Inflammatory macrophage treated with lipopolysaccharide for 4 hours (primary cell): Measurements from ENCODE around the gene MTHFD1L.
"Not testable (repeated sequence)": the region's sequence is repeated elsewhere in the genome, so short reads cannot be mapped to it uniquely, and the experiment has no call there.

ENCODE experiments used
- DNase-seq: peaks from one replicate; pipeline ENCODE4 v3.0.0-alpha.2; 2020

The MTHFD1L gene

DNA sequence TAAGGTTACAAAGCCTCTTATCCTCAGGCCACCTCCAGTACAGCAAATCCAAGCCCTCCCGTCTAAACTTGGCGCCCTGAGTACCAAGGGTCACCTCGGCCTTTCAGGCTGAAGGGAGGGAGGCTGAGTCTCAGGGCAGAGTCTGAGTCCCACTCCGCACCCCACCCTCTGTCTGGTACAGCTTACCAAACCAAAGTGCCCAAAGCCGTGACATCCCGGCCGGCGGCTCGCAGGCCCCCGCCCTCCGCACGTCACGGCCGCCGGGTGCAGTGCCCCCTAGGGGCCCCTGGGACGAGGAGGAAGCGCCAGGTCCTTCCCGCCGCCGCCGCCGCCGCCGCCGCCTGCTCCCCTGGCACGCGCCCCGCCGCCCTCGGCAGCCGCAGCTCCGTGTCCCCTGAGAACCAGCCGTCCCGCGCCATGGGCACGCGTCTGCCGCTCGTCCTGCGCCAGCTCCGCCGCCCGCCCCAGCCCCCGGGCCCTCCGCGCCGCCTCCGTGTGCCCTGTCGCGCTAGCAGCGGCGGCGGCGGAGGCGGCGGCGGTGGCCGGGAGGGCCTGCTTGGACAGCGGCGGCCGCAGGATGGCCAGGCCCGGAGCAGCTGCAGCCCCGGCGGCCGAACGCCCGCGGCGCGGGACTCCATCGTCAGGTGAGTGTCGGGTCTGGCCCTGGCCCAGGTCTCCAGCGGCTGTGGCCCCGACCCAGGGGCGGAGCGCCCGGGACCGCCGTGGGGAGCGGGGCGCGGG lies at the start of gene MTHFD1L:
TSS of gene MTHFD1L (plus strand) at position 297 of the 741 bp plus-strand sequence. CDS start at position 418, 121 bp downstream.
- DNase-seq: peak; percentile 82

DNA sequence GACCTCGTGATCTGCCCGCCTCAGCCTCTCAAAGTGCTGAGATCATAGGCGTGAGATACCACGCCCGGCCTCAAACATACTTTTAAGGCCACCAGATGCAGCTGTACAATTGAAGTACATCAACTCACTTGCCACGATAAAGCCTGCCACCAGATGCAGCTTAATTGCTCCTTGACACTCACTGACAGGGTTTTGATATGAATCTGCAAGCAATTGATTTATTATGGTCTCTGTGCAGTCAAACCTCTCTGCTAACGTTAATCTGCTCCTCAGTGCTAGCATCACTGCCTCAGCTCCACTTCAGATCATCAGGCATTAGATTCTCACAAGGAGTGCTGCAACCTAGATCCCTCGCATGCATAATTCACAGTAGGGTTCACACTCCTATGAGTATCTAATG lies 48.9 kb upstream of the MTHFD1L start:
- not testable (repeated sequence) for DNase-seq

DNA sequence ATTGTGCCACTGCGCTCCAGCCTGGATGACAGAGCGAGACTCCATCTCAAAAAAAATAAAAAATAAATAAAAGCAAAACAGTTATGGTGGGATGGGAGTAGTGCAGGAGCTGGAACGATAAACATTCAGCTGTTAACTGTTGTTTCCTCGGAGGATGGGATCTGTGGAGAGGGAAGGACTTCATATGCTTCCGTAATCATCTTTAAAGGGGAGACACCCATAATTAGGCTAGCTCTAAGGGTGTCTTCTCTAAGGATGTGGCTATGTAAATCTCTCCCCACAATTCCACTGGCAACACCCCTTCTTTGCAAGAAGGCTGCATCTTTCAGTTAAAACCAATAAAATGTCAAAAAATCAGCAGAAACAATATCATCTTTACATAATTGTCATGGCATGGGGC lies 42.6 kb upstream of the MTHFD1L start:
- no peak for DNase-seq

DNA sequence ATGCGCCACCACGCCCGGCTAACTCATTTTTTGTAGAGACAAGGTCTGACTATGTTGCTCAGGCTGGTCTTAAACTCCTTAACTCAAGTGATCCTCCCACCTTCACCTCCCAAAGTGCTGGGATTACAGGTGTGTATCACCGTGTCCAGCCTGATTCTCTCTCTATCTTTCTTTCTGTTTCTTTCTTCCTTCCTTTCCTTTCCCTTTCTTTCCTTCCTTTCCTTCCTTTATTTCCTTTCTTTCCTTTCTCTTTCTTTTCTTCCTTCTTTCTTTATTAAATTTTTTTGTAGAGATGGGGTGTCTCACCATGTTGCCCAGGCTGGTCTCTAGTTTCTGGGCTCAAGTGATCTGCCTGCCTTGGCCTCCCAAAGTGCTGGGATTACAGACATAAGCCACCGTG lies 38.7 kb upstream of the MTHFD1L start:
- no peak for DNase-seq

DNA sequence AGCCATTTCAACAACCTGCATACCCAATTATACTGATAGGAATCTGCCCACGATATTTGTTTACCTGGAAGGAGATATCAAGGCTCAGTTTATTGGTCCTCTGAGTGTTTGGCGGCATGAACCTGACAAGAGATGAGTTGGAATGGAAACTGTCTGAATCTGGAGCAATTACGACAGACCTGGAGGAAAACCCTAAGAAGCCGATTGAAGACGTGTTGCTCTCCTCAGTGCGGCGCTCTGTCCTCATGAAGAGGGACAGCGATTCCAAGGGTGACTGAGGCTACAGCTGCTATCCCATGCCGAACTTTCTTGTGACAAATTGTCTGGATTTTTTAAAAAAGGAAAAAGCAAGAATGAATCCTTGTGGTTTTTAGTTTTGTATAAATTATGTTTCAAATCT lies 37.4 kb upstream of the MTHFD1L start:
- DNase-seq: not testable (repeated sequence)

DNA sequence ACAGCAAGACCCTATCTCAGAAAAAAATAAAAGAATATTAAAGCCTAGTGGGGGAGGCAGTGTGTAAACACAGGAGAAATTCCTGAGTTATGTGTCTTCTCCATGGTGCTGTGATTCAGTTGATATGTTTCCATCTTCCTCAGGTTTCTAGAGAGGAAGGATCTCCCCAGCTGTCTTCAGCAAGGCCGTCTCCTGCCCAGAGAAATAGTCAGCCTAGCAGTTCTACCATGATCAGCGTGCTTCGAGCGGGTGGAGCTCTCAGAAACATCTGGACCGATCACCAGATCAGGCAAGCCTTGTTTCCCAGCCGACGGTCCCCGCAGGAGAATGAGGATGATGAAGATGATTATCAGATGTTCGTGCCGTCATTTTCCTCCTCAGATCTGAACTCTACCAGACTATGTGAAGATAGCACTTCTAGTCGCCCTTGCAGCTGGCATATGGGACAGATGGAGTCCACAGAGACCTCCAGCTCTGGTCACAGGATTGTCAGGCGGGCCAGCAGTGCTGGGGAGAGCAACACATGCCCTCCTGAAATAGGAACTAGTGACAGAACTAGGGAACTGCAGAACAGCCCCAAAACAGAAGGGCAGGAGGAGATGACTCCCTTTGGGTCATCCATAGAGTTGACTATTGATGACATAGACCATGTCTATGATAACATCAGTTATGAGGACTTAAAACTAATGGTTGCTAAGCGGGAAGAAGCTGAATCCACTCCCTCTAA lies 34.9 kb upstream of the MTHFD1L start:
- DNase-seq: no peak

DNA sequence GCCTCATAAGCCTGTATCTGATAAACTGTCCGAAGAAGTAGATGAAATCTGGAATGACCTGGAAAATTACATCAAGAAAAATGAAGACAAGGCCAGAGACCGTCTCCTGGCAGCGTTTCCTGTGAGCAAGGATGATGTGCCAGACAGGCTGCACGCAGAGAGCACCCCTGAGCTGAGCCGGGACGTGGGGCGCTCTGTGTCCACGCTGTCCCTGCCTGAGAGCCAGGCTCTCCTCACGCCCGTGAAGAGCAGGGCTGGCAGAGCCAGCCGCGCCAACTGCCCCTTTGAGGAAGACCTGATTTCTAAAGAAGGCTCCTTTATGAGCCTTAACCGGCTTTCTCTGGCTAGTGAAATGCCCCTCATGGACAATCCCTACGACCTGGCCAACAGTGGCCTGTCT lies 33.9 kb upstream of the MTHFD1L start:
- no peak for DNase-seq

DNA sequence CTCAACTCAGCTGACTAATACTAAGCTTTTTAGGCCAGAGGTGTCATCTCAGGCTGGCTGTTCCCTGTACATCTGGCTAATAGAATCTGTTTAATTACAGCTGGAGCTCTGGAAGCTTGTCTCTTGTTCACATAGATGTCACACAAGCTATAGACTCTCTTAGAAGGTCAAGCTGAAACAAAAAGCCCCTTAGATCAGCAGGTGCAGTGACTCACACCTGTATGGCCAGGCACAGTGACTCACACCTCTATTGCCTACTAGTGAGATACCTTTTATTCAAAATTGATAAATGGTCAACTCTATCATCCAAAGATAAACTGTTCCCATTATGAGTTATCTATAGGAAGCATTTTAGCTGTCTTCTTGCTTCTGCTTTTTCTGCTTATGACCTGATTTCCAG lies 29.9 kb upstream of the MTHFD1L start:
- no peak for DNase-seq

DNA sequence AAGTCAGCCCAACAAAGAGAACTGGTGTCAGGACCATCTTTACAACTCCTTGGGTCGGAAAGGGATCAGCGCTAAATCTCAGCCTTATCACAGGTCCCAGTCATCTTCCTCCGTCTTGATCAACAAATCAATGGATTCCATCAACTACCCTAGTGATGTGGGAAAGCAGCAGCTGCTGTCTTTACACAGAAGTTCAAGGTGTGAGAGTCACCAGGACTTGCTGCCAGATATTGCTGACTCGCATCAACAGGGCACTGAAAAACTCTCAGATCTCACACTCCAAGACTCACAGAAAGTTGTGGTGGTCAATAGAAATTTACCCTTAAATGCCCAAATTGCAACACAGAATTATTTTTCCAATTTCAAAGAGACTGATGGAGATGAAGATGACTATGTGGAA lies 25.3 kb upstream of the MTHFD1L start:
- DNase-seq: no peak

DNA sequence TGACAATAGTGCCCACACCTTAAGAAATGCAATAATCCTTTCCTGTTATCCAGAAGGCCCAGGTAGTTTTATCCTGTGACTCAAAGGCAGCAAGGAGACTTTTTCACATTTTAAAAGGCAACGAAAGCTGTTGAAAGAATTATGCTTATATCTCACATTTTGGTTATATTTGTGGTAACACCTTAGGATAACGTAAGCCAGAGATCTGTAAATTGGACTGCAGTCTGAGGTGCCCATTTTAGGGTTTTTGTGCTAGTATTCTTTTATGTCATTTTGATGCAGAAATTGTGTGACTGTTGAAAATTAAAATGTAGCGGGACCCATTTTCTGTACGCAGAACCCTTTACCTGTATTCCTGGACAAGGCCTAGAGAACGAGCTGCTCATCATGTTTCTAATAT lies 24.3 kb upstream of the MTHFD1L start:
- DNase-seq: no peak

DNA sequence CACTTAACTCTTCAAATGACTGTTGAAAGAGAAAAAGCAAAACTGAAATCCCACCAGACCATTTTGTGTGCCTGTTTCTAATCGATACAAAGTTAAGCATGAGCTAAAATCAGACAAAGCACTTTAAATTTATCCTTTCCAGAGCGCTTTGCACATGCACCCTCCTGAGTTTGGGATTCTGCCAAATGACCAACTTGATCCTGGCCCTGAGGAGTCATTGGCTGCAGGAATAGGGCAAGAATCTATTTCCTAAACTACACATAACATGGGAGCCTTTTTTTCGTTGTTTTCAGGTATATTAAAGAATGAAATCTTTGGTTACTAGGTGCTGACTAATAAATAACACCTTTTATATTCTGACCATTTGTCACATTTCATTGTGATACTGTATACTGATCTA lies 23.8 kb upstream of the MTHFD1L start:
- no peak for DNase-seq

DNA sequence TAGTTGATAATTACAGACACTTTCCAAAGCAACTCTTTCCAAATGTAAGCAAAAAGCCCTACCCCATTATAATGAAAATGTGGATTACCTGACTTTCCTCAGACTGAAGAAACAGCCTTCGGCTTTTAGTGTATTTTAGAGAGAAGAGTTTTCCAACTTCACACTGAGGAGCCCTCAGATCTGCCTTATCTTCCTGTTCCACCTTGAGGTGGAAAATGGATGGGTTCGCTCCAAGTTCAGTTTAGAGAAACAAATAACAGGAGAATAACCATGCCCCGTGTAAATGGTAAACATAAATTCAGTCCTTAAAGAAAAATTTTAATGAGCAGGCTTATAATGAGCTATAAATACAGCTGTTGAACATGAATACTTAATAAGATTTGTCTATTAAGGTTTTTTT lies 21.1 kb upstream of the MTHFD1L start:
- no peak for DNase-seq

DNA sequence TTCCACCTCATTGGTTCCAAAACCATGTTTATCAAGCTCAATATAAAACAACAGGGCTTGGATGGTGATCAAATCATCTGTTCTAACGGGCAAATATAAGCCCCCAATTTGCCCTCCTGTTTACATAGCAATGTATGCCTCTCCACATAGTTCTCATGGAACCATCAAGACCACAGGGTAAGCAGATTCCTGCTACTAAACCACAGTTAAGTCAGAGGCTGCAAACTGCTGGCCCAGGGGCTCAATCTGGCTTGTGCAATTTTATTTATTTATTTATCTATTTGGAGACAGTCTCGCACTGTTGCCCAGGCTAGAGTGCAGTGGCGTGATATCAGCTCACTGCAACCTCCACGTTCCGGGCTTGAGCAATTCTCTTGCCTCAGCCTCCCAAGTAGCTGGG lies 18.9 kb upstream of the MTHFD1L start:
- DNase-seq: no peak

DNA sequence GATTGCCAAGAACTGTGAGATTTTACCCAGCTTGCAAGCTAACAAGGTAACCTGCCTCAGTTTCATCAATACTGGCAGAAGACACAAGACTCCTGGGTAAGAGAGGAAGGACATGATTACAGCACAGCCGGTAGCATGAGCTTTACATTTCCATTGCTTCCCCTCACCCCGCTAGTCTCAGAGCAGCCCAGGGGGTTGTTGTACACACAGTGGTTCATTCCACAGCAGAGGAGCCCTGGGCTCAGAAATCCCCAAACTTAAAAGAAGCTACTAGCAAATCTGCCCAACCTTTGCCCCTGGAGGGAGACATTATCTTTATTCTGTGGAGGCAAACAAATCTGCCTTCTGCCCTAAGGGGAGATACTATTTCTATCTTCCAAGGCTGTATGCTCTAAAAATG lies 17.1 kb upstream of the MTHFD1L start:
- DNase-seq: no peak

DNA sequence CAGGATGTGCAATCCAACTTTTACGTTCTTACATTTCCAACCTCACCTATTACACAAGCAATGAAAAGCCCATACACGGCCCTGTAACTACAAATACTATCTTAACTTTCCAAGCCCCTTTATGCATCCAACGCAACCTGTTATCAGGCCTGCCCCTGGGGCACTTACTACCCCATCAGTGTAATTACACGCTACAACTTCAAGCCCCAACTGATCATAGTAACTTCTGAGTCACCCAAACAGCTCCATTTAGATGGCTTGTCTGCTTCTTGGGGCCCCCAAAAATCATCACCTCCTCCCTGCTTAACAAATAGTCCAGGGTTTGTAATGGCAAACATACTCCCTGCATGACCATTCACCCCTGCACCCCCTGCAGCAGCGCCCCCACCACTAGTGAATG lies 11.1 kb upstream of the MTHFD1L start:
- DNase-seq: not testable (repeated sequence)

DNA sequence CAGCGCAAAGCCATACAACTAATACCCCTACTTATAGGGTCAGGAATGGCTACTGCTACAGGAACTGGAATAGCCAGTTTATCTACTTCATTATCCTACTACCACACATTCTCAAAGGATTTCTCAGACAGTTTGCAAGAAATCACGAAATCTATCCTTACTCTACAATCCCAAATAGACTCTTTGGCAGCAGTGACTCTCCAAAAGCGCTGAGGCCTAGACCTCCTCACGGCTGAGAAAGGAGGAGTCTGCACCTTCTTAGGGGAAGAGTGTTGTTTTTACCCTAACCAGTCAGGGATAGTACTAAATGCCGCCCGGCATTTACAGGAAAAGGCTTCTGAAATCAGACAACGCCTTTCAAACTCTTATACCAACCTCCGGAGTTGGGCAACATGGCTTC lies 10.3 kb upstream of the MTHFD1L start:
- DNase-seq: not testable (repeated sequence)

DNA sequence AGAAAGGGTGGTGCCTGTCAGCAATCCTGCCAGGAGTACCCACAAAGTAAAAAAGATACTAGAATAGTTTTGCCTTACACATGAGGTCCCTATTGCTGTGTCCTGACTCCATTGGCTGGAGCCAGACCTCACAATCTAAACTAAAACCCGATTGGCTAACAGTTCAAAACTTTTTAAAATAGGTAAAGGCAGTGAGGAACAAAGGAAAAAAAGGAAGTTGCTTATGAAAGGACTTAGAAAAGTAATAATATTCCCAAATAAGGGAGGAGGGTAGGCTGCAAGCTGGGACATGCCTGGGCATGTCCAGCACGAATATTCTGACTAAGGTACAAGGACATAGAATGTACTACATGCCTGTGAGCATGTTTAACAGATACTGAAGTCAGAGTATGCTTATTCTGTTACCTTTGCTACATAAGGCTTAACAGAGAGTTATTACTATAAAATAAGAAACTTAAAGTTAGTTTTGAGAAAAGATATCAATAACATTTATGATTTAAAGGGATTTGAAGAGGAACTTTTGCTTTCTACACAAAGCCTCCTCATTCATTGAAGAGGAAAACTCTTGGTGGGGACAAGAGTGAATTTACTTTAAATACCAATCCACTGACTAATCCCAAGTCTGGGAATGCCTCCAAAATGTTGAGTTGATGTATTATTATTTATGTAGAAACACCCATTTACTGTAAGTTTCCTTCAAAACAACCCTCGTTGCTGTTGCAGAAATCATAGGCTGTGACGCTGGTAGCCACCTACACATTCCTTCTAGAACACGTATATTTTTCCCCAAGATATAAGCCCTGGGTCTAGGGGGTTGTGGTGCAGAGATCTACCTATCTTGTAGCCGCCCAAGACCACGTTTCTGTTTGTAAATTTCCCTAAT lies 8.2 kb upstream of the MTHFD1L start:
- no peak for DNase-seq

DNA sequence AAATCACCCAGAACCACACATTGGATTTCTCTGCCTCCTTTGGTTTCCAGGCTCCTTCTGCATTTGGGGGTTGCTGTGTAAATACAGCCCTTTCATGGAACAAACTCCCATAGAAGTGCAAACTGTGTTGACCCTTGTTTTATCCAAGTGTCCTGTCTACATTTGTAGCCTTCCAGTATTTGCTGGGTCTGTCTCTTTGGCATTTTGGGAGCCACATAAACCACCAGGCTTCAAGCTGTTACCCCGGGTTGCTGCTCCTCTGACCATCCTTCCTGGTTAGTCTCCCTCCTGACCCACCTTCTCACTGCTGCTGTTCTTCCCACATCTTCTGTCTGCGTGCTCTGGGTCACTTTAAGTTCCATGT lies 7.6 kb upstream of the MTHFD1L start:
- no peak for DNase-seq

DNA sequence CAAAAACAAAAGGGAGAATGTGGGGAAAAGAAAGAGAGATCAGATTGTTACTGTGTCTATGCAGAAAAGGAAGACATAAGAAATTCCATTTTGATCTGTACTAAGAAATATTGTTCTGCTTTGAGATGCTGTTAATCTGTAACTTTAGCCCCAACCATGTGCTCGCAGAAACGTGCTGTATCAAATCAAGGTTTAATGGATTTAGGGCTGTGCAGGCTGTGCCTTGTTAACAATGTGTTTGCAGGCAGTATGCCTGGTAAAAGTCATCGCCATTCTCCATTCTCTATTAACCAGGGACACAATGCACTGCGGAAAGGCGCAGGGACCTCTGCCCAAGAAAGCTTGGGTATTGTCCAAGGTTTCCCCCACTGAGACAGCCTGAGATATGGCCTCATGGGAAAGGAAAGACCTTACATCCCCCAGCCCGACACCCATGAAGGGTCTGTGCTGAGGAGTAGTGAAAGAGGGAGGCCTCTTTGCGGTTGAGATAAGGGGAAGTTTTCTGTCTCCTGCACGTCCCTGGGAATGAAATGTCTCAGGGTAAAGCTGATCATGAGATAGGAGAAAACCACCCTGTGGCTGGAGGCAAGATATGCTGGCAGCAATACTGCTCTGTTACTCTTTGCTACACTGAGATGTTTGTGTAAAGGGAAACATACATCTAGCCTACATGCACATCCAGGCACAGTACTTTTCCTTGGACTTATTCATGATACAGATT lies 3.9 kb upstream of the MTHFD1L start:
- peak; percentile 27 for DNase-seq

DNA sequence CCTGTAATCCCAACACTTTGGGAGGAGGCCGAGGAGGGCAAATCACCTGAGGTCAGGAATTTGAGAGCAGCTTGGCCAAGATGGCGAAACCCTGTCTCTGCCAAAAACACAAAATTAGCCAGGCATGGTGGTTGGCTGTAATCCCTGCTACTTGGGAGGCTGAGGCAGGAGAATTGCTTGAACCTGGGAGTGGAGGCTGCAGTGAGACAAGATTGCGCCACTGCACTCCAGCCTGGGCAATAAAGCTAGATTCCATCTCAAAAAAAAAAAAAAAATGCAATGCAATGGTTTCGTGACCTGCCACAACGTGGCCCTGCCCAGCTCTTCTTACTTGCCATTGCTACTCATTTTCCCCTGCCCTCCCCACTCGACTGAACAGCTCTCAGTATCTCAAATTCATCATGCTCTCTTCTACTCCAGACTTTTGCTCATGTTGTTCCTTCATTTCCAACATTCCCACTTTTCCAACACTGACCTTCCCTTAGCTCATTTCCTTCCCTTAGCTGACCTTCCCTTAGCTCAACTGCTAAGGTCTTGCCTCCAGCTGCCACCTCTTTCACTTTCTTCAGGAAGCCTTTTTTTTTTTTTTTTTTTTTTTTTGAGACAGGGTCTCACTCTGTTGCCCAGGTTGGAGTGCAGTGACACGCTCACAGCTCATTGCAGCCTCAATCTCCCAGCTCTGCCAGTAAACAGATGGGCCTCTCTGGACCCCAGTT lies 2.1 kb upstream of the MTHFD1L start:
- DNase-seq: no peak

DNA sequence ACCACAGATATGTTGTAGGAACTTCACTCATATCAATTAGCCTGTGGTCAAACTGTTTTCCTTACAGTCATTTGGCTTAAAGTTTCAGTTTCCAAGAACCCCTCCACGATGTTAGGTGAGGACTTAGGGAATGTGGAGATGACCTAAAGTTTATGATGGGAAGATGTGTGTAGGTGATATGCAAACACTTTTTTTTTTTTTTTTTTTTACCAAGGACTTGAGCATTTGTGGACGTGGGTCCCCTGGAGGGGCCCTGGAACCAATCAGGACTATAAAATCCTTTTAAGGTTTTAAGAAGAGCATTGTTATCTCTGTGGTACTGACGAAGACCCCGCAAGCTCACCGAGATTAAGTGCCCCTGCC lies 478 bp upstream of the MTHFD1L start:
- DNase-seq: no peak
